Measurements from ENCODE around the gene DOCK9.
"Not testable (repeated sequence)": the region's sequence is repeated elsewhere in the genome, so short reads cannot be mapped to it uniquely, and the experiment has no call there.

The DOCK9 gene

DNA sequence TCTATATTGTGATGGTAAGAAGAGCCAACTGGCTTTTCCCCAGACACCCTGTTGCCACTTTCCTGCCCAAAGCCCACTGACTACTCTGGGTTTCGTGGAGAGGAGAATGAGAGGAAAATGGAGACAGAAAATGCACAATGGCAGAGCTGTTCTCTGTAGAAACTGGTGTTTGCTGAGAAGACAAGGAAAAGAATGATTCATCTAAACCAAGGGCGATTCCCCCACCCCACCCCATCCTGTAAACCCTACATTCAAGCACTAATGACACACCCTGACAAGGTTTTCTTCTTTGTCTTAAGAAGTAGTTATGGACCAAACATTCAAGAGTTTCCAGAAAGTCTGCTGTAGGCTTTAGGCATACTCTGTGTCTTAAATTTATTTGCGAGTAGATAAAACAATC is 68.8 kb downstream of the DOCK9 start:
- no peak for DNase-seq

GRCh38 chr13:98906746-98907502 is 70.9 kb downstream of the DOCK9 start:
- DNase-seq: no peak

- DNase-seq: no peak
Measured at GRCh38 chr13:98905199-98905598, 72.7 kb downstream of the DOCK9 start.

- DNase-seq: no peak
Measured at GRCh38 chr13:98900442-98900841, 77.4 kb downstream of the DOCK9 start.

GRCh38 chr13:98897706-98898105 is 80.2 kb downstream of the DOCK9 start:
- DNase-seq: no peak

DNA sequence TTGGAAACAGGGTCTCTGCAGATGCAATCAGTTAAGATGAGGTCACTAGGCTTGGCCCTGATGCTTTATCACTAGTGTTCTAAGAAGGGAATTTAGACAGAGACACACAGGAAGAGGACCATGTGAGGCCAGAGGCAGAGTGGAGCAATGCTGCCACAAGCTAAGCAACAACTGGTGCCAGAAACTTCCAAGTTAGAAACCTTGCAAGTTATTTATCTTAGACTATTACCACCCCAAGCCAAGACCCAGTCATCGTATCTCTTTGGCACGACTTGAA is 81.1 kb downstream of the DOCK9 start:
- no peak for DNase-seq

DNA sequence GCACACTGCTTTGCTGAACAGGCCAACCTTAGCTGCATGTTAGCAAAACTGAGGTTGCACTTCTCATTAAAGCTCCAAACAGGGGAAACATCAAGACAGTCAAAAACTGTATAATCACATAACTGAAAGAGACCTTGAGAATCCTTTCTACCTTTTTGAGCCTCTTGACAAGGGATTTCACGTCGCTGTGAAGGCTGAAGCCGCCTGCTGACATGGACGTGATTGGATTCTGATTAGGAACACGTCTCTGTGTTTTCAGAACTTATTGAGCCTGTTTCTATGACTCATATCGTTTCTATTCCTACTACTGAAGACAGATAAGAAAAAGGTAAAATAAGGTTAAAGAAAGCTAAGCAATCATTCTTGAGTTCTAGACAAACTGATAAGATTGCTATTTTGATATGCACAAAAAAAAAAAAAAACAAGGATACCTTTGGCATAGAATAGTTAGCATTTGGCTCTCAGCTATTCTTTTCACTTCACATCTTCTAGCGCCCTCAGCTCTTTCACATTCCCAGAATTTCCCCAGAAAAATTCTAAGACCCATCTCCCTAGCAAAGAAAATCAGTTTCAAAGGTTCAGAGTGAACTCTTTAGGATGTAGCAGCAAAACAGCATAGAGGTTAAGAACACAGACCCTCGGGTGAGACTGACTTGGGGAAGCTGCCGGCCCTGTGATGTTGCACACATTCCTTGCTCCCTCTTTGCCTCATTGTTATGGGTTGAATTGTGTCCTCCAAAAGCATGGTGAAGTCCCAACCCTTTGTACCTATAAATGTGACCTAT is 81.6 kb downstream of the DOCK9 start:
- DNase-seq: no peak

GRCh38 chr13:98894814-98895213 is 83.0 kb downstream of the DOCK9 start:
- DNase-seq: not testable (repeated sequence)

DNA sequence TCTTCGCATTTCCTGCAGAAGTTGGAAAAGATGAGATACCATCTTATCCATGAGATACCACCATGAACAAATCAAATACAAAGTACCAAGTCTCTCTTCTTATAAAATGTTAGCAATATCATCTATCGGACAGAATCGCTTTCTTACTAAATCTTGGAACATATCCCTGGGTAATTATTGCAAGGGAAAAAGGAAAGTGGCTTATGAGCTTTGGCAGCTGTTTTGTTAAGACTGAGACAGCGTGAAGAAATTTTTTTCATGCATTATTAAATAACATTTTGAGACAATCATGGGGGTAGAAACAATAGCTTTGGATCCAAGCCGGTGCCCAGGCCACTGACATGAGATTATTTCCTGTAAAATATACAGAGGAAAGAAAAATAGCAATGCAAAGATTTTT is 84.5 kb downstream of the DOCK9 start:
- no peak for DNase-seq

GRCh38 chr13:98892821-98893220 is 85.0 kb downstream of the DOCK9 start:
- no peak for DNase-seq

GRCh38 chr13:98892077-98892476 is 85.8 kb downstream of the DOCK9 start:
- no peak for DNase-seq

GRCh38 chr13:98890925-98891324 is 86.9 kb downstream of the DOCK9 start:
- DNase-seq: no peak

GRCh38 chr13:98890186-98890585 is 87.7 kb downstream of the DOCK9 start:
- DNase-seq: no peak

- no peak for DNase-seq
Measured at GRCh38 chr13:98889419-98890085, 88.3 kb downstream of the DOCK9 start.

GRCh38 chr13:98888890-98889279 is 89.0 kb downstream of the DOCK9 start:
- no peak for DNase-seq

- no peak for DNase-seq
Measured at GRCh38 chr13:98888222-98888889, 89.5 kb downstream of the DOCK9 start.

DNA sequence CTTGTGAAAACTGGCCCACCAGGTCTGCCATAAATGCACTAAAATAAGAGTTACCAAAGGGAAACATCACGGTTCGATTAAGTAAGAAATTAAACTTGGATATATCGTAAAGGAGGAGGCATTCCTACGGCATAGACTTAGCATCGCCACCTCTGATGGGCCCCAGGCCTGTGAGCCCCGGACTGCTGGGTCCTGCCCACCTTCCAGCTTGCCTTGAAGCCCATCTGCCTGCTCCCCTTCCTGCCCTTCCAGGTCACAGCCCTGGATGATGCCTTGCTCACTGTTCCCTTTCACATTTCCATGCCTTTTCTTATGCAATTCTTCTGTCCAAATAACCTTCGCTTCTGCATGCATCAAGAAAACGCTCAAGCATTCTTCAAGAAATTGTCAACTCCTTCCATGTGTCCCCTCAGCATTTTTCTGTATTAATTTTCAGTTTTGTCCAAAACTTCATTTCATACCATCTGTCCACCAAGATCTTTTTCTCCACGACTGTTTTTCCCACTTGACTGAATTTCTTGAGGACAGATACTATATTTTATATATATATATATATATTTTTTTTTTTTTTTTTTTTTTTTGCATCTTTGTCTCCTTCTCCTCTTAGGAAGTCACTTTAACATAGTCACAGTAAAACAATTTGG is 91.2 kb downstream of the DOCK9 start:
- no peak for DNase-seq

DNA sequence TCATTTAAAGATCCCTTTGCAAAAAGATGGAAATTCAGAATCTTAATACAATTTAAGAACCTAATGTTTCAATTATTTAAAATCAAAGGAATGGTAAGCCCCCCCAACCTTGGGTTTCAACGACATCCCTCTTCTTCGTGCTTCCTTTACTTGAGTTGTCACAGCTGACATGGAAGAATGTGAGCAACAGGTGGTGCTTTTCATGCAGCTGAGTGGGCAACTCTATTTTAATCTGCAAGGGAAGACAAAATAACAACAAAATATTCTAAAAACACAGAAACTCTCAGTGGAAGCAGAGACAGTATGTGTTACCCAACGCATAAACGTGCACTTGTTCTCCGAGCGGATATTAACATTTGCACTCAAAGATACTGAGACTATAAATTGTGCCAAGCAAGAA is 92.3 kb downstream of the DOCK9 start:
- no peak for DNase-seq

GRCh38 chr13:98883998-98884397 is 93.9 kb downstream of the DOCK9 start:
- DNase-seq: no peak

DNA sequence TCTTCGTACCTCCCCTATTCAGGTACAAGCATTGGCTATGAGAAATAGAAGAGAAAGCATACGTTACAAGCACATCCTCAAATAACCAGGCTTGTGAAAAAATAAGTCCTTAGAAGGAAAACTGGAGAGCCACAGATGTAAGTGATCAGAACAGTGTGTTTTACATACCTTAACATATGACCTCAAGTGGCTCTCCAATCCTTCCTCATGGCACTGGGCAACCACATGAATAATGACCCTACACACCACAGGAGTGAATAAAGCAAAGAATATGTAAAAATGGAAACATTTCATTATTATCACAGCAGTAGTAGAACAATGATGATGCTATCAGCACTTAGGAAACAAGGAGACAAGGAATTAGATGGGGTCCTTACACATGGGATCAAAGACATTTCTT is 96.5 kb downstream of the DOCK9 start:
- DNase-seq: no peak

- no peak for DNase-seq
Measured at GRCh38 chr13:98880677-98881076, 97.2 kb downstream of the DOCK9 start.

DNA sequence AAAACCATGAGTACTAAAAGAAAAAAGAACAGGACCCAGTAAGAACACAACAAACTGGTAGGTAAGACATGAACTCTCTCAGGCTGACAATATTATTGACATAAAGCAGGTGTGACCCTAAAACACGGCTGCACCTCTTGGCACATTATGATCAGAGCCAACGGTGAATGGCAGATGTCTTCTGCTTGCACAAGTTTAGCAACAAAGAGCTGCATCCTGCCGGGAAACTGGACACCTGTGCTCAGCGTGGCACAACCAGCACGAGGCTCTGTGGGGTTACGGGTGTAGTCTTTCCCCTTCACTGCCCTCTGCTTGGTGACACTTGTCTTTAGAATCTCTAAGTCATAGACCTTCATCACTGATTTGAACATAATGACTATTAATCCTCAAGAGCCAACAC is 97.9 kb downstream of the DOCK9 start:
- DNase-seq: no peak

- DNase-seq: no peak
Measured at GRCh38 chr13:98879127-98879520, 98.7 kb downstream of the DOCK9 start.
